Stimulated activated CD8-positive, alpha-beta memory T cell treated with anti-CD3 and anti-CD28 coated beads, Interleukin-12 subunit alpha, Interleukin-12 subunit beta, amount 100 ng/mL, for 1 hour (primary cell): ENCODE results near the gene COL2A1.

ENCODE experiments used
- DNase-seq: peaks from one replicate; pipeline ENCODE4 v3.0.0-alpha.2; 2020; ENCODE audit warnings: low read depth

The COL2A1 gene

DNA sequence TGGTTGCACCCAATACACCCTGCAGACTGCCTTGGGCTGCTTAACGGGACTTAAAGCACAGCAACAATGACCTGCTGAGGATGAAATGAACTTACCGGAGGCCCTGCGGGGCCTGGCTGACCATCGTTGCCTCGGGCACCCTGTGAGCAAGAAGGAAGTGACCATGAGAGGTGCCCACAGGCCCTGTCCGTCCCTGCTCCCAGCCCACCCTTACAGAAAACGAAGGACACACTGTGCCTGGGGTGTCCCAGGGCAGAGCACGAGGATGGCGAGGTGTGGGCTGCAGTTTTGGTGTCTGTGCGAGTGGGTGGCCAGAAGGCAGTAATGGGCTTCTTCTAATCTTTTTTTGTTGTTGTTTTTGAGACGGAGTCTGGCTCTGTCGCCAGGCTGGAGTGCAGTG is 14.6 kb downstream of the COL2A1 start:
- no peak for DNase-seq

GRCh38 chr12:47989023-47989417 is 15.3 kb downstream of the COL2A1 start:
- DNase-seq, result no peak

DNA sequence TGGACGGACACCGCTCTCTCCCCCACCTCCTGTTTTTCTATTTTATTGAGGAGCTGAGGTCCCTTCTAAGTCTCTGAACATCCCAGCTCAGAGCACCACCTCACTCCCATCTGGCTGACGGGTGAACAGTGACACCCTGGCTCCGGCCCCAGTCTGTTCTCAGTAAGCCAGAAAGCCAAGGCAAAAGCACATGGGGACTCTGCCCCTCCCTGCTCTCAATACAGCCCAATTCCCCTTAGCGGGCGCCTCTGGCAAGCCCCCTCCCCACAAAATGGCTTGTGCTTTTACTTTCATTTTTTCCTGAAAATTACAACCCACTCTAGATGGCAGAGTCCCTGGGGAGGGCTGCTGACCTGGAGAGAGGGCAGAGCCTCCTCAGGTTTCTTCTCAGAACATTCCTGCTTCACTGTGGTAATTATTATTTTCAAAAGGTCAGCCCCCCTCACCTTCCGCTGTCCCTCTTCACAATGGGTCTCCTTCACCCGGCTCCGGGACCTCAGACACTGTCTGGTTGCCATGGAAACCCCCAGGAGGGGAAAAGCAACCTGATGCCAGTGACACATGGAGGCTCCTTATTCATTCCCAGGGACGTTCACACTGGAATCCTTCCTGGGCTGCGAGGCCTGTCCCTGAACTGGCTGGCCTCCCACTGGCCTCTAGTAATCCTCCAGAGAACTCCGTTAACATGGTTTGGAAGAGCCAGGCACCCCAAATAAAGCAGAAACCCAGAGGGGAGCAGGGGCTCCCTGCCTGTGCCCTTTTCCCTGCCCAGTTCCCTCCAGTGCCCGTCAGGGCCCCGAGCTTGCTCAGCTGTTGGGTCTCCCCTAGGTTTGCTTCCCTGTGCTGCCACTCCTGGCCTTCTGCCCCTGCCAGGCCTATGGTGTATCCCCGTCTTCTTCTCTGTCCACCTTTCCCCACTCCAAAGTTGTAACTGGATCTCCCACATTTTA is 15.9 kb downstream of the COL2A1 start:
- no peak for DNase-seq

DNA sequence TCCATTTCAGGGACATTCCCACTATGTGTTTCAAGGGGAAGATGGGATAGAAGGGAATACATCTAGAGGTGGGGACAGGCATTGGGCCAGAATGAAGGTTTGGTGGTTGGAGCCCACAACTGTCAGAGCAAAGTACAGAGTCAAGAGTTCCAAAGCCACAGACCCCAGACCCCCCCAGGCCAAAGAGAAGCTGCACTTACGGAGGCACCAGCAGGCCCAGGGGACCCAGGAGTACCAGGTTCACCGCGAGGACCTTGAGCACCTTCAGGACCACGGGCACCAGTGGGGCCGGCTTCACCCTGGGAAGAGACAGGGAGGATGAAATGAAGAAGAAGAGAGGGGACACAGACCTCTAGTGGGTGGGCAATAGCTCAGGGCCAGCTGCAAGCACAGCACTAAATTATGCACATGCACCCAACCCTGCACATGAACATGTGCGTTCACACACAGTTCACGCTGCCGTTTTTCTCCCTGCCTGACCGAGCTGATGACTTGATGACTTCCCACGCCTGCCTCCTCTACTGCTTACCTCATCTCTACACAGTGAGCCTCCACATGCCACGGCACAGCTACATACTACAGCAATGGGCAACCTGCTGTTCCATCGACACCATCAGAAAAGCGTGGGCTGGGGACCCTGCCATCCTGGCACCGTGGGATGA is 16.7 kb downstream of the COL2A1 start:
- DNase-seq, result no peak

- no peak for DNase-seq
Measured at GRCh38 chr12:47986832-47987231, 17.4 kb downstream of the COL2A1 start.

GRCh38 chr12:47986291-47986660 is 18.0 kb downstream of the COL2A1 start:
- DNase-seq, result no peak

DNA sequence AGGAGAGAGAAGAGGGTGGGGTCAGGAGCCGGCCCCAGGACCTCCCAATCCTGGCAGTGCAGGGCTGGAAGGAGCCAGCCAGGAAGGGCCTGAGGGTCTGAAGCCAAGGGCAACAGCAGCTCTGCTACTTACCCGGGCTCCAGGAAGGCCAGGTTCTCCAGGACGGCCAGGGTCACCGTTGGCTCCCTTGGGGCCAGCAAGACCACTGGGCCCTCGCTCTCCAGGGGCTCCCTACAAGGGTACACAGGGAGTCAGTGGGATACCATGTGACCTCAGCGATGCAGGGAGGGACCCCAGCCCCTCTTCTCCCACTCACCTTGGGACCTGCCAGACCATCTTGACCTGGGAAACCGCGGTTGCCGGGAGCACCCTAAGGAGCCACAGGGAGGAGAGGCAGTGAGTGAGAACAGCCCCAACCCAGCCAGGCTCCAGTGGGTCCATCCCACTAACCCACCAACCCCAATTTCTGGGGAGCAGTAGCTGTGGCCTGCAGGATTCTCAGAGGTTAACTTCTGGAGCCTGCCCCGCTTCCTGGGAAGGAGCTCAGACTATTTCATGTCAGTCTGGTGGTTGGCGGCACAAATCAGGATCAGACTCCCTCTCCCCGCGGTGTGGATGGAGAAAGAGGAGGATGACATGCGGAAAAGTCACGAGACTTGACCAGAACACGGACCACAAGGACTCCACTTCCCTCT is 18.5 kb downstream of the COL2A1 start:
- DNase-seq, result no peak

GRCh38 chr12:47984331-47984801 is 19.9 kb downstream of the COL2A1 start:
- no peak for DNase-seq

DNA sequence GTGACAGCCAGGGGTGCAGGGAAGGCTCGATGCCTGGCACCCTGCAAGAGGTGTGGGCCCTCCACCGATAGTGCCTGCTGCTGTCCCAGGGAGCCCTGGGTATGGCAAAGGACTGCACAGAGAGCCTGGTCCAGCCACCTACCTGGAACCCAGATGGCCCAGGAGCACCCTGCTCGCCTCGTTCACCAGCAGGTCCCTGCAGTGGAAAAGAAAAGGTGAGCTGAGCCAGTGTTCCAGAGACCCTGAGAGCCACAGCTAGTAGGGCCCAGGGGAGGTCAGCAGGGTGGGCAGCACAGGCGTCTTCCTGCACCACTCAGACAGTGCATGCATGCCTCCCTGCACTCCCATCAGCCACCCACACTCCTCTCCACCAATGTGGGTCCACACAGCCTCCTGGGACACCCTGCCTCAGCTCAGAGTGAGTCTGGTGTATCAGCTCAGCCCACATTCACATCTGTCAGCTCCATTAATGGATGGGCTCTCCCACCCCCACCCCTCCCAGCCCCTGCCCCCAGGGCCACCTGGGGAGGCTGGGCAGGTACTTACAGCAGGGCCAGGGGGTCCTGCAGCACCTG is 20.6 kb downstream of the COL2A1 start:
- no peak for DNase-seq

DNA sequence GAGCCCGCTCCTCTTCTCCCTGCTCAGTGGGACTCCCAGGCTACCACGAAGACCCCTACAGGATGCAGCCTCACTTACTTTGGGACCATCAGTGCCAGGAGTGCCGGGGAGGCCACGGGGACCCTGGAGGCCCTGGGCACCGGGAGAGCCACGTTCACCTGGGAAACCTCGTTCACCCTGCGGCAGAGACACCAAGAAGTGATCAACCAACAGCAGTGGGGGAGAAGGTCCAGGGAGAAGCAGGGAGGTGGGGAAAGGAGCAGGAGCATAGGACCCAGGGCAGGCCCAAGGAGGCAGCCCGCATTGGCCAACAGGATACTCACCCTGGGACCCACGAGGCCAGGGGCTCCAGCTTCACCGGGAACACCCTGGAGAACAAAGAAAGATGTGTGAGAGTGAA is 21.5 kb downstream of the COL2A1 start:
- no peak for DNase-seq

GRCh38 chr12:47982311-47982710 is 22.0 kb downstream of the COL2A1 start:
- DNase-seq, result no peak

- DNase-seq, result no peak
Measured at GRCh38 chr12:47981496-47982260, 22.6 kb downstream of the COL2A1 start.

GRCh38 chr12:47980779-47981495 is 23.3 kb downstream of the COL2A1 start:
- DNase-seq, result no peak

DNA sequence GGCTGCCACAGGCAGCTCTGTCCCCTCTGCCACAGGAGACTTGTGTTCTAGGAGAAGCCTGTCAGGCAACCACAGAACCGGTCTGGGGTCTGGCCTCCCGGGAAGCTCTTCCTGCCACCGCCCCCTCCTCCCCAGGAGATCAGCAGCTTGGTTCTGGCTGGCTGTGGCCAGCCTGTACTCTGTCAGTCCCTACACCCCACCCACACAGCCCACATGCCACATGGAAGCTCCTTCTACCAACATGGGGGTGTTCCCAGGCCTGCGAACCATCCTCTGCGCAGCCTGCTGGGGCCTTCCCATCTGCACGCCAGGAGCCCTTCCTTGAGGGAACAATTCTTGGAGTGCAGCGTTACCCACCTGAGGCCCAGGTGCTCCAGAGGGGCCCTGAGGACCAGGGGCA is 24.1 kb downstream of the COL2A1 start:
- no peak for DNase-seq

GRCh38 chr12:47979686-47980085 is 24.6 kb downstream of the COL2A1 start:
- no peak for DNase-seq

DNA sequence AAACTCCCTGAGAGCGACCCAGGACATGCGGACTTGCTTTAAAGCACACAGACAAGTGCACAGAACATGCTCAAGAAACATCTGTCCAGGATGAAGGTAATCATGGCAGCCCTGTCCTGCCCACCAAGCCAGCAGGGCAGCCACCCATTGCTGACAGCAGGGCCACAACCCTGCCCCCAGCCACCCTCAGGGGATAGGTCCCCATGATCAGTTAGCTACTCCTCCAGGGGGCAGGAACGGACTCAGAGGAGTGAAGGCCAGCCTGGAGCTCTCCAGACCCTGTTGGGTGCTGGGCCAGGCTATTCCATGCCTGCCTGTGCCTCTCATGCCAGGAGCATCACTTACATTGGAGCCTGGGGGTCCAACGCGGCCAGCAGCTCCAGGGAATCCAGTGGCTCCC is 25.1 kb downstream of the COL2A1 start:
- no peak for DNase-seq

DNA sequence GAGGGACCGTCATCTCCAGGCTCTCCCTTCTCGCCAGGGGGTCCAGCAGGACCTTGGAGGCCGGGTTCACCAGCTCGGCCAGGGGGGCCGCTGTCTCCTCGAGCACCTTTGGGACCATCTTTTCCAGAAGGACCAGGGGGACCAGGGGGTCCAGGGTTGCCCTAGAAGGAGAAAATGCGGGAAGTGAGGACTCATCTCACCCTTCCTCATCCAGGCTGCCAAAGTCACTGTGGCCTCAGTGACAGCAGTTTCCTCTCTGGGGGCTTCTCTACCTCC is 25.7 kb downstream of the COL2A1 start:
- DNase-seq, result no peak

- DNase-seq, result no peak
Measured at GRCh38 chr12:47977772-47978597, 26.3 kb downstream of the COL2A1 start.

- no peak for DNase-seq
Measured at GRCh38 chr12:47977046-47977771, 27.1 kb downstream of the COL2A1 start.

GRCh38 chr12:47975816-47976215 is 28.5 kb downstream of the COL2A1 start:
- no peak for DNase-seq
